GM21737 (cell line): Measurements from ENCODE around the gene WWOX.

Source experiments
- ATAC-seq: cut with Tn5 transposase; IDR thresholded peaks from one replicate; pipeline ENCODE4 v1.9.1; 2021; ENCODE audit warnings: mild to moderate bottlenecking, moderate library complexity; ENCODE audit not compliant: unreplicated experiment

The WWOX gene

DNA sequence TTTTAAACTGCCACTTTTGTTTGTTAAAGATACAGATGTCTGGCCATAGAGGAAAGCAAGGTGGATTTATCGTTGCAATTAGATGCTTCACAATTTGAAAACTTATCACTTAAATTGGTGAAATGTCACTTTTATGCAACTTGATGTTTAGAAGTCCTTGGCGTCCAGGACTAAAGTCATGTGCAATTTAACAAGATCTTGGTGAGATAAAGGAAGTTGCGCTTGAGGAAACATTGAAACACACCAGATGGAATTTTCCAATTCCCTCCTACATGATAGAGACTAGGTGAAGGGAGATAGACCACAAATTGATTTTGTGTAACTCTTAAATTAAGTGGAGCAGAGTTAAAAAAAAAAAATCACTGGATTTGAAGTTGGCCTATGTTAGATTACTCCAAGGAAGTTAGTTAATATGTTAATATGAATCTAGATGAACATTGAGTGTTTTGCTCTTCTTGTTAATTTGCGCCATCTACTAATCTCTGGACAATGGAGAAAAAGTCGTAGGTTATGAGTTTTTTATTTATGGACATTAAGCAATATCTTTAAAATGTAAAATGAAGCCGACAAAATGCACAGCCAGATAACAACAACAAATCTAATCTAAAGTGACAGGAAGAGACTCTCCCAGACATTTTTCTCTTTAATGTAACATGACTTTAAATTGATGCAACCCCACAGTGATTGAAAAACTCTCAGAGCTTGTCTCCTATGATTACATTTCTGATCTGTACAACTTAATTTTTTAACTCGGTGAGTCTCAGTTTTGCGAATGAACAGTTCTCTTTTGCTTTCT is 119.6 kb downstream of the WWOX start:
- no peak for ATAC-seq

DNA sequence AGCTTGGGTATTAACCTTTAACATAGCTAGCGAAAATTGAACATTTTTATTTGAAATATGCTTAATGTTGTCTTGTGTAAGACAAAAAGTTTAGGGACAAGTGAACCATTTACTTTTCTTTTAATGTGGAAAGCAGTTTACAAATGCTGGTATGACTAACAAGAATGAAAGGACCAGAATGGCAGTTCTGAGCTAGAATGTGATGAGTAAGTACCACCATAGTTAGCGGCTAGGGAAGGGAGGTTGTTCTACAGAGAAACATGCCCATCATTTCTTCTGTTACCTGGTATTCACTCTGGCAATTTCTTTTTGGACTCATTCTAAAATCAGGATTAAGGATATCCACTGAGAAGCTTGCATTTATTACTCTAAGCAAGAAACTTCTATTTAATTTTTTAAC is 121.1 kb downstream of the WWOX start:
- ATAC-seq, result no peak

DNA sequence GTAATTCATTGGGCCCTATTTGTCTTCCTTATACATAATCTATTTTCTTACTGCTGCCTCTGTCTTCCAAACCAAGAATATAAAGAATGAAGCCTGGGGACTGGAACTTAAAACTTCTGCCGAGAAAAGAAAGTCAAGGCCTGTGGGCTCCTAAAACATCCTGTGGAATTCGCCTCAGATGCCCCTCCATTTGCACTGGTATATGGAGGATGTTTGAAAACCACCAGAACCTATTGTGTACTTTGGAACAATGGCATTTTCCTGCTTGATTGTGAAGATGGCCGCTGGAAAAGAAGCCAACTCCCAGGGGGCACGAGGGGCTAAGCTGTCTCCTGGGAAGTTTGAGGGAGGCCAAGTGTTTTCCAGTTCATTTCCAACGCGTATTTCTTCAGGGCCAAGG is 122.4 kb downstream of the WWOX start:
- no peak for ATAC-seq

DNA sequence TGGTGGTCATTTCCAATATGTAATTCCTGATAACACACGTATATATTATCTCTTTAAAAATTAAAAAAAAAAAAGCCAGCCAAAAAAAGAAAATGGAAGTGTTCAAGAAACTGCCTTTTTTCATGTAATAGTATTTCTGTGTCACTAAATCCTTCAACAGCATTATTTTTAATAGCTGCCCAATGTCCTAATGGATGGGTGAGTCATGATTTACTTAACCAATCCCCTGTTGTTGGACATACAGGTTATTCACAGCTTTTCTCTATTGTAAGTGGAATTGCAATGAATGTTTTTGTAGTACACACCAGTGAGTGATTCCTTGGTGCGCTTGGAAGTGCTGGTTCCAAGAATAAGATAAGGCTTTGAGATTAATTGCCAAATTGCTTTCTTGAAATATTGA is 124.9 kb downstream of the WWOX start:
- ATAC-seq, result no peak

DNA sequence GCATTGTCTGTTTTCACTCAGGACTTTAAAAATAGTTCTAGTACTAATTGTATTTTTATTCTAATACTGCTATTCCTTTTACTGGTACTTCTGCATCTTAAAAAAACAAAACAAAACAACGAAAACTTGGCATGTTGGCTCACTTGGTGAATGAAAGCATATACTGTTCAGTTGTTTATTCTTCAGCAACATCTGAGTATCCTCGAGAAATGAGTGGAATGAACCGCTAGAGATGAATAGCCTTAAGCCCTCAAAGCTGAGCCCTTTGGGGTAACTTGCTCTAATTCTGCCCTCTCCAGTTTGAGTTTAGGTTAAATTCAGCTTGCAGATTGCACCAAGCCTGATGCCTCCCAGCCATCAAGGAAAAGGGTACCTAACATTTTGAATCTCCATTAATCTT is 126.5 kb downstream of the WWOX start:
- no peak for ATAC-seq

DNA sequence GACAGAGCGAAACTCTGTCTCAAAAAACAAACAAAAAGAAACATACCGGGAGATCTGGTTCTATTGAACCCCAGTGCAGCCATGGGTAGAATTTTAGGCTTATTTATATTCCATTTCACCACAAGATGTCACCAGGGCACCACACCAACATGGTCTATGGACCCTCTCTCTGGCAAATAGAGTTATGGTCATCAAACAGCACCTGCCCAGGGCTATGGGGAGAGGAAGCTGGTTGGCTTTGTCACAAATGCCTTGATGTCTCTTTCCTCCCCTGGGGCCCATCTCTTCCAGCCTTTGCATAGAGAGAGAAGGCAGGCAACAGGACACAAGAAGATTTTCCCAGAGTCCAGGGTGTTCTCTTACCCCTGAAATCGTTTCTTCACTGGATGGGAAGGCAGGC is 128.4 kb downstream of the WWOX start:
- no peak for ATAC-seq

DNA sequence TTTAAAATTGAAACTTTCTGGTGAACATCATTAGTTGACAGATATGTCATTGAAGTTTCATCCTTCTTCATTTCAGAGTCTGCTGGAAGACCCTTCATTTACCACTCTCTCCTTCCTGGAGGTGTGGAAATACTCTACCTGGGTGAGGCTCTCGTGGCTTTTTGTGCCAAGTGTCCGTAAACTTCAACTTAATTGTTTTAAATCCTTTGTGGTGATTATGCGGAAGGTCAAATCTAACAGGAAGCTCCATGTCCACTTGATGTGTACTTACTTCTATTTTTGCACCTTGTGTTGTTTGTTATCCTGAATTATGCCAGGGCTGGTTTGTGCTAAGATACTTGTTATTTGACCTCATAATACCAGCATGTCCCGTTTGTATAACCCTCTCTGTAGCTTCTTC is 129.2 kb downstream of the WWOX start:
- no peak for ATAC-seq

DNA sequence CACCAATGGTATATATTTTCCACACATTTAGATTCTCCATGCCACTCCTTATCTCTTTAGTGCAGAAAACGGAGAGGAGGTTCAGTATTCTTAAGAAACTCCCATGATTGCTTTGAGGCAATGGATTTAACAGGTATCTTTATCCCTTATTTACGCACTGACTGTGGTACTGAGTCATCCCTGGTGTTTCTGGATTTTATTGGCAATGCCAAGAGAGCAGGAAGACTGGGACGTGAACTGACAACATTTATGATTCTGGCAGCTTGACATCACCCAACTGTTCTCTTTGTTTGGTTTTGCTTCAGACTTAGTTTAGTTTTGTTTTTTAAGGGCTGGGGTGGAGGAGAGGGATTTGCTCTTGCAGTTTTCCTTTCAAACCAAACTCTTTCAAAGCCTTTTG is 131.4 kb downstream of the WWOX start:
- no peak for ATAC-seq

DNA sequence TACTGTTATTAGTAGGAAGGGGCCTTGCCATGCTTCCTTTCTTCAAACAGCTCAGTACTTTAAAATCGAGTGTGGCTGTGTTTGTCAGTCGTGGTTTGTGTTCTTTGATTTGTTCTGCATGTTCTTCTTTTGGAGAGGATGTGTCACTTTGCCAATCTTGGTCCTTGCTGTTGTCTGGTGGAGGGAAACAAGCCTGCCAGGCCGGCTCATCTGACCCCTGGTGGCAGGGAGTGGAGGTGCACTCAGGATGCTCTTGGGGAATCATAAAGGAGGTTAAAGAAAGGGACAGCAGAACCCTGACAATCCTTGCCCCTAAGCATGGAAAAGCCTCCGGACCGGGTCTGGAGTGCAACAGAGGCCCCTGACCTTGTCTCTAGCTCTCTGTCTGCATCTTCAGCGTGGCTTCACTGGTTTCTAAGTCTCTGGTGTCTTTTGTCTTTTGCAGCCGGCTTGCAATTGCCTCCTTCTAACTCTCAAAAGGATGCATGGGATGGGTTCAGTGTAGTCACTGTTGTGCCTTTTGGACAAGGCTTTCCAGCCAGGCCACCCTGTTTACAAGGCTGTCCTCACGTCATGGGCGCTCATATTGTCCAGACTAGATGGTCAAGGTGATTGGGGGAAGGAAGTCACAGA is 135.8 kb downstream of the WWOX start:
- peak; percentile 84 for ATAC-seq

DNA sequence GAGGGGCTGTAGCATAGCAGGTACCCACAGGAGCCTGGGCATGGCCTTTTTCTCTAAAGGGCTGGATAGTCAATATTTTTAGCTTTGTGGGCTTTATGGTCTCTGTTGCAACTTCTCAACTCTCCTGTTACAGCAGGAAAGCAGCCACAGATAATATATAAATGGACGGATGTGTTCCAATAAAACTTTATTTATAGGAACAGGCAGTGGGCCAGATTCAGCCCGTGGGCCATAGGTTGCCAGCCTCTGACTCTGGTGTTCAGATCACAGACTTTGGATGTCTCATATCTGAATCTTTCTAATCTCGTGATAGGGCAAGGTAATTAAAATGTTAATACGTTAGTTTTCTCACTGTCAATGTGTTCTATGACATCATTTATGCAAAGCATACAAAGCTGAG is 136.4 kb downstream of the WWOX start:
- no peak for ATAC-seq

DNA sequence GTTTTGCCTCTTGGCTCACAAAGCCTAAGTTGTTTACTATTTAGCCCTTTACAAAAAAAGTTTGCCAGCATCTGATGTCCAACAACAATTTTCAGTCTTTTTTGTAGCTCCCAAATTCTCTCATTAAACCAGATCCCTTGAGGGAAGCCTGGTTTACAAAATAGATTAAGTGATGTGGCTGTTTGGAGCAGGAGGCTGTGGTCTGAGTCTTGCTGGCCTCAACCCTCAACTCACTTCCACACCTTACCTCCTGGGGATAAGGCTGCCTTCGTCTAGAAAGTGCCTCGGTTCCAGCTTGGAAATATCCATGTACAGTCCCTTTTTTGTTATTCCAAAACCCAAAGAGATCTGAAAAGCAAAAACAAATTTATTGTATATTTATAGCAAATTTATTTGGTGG is 138.4 kb downstream of the WWOX start:
- no peak for ATAC-seq

DNA sequence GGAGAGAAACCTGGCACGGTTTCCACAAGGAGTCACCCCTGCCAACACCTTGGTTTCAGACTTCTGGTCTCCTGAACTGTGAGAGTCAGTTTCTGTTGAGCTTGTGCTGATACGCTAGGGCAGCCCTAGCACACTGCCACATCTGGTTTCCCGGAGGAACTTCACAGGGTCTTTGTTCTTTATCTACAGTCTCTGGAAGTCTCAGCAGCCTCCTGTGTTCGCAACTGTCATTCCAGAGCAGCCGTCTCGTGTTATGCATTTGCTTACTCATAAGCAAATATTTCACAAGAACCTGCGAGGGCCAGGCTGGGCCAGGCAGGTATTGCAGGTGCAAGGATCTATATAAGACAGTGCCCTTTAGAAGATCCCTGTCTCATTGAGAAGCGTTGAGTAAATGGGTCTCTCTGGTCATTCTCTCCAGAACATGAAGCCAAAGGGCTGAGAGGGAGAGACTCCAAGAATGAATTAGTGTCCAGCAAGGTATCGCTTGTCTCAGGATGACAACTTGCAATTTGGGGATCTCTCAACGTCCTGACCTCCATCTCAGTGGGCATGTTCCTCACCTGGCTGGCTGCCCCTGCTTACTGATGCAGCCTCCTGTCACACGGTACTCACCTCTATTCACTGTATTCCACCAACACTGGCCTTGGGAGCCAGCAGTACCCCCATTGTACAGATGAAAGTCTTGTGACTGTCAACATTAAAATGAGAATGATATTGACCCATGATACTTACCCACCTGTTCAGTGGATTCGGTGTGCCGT is 141.2 kb downstream of the WWOX start:
- ATAC-seq, result no peak

DNA sequence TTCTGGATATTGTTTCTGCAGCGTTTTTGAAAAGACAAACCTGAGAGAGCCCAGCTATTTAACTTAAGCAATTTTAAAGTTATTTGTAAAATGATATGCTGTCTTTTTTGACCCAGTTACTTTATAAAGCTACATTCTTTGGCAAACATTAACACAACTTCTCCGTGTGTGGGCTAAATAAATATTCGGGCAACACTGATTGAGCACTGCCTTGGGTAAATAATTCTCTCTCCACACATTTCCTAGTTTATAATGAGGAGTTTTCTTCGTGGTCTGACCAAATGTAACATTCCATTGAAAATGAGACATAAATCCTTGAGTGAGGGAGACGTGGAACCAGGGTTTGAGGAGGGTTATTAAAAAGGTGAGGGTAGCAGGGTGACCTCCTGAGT is 142.8 kb downstream of the WWOX start:
- ATAC-seq, result no peak

DNA sequence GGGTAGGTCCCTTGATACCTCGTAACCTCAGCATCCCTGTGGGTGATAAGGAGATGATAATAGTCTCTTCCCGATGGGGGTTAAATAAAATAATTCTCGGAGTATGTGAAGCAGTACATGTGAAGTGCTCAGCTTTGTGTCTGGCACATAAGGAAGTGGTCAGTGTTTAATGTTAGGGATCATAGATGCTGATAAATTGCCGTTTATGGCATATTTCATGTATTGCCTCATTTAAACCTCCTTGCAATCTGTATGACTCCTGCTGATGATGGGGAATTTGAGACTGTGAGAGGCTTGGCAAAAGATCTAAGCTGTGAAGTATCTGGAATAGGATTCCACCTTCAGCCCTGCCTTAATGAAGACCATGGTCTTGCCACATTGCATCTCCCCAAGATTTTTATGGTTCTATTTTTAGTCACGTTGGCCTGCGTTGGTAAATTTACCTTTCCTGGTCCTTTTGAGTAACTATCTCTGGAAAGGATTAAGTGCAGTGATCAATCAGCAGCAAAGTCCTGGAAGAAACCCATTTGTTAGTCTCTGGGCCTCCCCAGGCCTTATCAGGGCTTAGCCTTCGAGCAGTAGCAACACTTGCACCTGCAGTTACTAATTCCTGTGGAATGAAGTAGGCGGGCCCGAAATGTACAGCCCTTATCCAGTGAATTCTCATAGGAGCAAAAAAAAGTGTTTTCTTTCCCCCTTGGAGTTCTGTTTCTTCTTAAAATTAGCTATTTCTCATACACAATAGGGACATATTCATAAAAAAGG is 144.9 kb downstream of the WWOX start:
- ATAC-seq, result no peak

DNA sequence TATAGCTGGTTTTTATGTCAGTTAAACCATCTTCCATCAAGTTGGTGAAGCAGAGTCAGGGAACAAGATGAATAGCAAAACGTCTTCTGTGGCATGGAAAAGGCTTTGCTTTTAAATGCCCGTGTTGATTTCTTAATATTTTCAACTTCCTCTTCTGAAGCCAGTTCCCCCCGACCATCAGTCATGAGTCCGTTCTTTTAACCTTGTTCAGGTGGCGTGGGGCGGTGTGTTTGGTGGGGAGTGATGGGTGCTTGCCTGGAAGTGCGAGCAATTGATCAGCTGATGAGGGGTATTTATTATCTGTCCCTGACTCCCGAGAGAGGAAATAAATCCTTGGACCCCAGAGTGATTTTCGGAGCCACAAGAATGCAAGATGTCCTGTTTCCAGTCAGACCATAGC is 147.1 kb downstream of the WWOX start:
- no peak for ATAC-seq

DNA sequence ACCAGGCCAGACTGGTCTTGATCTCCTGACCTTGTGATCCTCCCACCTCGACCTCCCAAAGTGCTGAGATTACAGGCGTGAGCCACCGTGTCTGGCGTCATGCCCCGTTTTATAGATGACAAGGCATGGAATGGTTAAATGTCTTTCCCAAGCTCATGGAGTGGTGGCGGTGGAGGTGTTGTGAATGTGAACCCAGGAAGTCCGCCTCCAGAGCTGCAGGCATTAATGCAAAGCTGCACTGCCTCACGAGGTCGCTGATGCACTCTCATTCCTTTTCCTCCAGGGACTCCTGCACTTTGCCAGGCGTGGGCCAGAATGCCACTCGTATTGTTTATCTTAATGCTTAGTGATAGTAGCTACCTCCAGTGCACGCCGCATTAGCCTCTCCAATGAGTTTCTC is 149.6 kb downstream of the WWOX start:
- ATAC-seq, result no peak

DNA sequence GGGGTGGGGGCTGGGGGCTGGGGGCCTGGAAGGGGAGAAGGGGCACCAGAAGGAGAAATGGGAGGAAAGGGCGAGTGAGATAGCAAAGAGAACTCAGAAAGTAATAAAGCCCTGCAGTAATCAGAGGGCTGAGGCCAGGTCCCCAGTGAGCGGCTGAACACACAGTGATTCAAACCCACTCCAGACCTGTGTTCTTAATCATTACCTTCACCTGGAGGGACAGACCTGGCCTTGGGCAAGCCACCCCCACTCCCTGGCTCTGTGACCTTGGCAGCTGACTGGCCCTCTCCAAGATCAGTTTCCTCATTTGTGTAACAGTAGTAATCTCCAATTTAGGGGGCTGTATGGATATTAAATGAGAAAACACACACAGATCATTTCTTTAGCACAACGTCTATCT is 150.4 kb downstream of the WWOX start:
- ATAC-seq, result no peak

DNA sequence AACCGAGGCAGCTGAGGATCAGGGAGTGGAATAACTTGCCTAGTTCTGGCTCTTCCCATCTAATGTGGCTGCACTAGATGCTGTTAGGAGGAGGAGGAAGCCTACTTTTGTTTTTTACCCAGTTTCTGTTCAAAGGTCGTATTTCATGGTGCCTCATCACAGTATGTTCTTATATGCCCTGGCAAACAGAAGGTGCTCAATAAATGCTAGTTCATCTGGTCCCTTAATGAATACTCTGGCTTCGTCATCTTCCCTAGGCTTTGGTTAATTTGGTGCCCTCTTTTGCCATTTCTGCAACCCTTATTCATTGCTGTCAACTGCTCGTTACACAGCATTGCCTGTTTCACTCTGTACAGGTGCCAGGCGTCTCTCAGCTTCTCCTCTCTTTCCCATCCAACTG is 151.7 kb downstream of the WWOX start:
- ATAC-seq, result no peak

DNA sequence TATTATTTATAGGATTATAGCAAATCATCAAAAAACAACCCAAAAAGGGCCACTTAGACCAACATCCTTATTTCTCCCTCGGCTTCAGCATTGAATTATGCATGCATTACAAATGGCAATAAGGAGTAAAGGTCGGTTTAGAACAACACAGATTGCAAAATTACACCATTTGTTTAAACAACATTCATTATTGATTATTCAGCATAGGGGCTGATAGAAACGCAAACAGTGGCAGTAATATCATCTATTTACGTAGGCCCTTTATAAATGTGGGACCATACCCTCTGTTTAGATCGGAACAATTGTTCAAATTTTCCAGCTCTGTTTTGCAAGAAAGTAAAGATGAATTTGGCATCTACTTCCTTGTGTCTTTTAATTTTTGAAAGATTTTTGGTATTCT is 153.3 kb downstream of the WWOX start:
- ATAC-seq, result no peak

DNA sequence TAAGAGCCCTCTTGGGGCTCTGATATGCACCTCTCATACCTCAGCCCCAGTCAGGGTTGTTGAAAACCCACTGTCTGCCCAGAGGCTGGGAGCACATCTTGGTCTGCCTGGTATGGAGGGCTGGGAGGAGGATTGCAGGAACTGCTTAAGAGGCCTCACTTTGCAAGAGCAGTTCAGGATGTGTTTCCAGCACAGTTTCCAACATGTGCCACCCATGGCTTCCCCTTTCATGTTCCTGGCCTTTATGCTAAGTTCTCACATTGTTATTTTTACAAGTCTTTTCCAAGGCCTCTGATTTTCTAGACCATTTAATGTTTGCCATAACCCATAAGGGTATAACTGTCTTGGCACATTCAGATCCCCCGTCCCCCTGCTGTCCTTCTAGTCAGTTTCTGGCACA is 155.4 kb downstream of the WWOX start:
- no peak for ATAC-seq

DNA sequence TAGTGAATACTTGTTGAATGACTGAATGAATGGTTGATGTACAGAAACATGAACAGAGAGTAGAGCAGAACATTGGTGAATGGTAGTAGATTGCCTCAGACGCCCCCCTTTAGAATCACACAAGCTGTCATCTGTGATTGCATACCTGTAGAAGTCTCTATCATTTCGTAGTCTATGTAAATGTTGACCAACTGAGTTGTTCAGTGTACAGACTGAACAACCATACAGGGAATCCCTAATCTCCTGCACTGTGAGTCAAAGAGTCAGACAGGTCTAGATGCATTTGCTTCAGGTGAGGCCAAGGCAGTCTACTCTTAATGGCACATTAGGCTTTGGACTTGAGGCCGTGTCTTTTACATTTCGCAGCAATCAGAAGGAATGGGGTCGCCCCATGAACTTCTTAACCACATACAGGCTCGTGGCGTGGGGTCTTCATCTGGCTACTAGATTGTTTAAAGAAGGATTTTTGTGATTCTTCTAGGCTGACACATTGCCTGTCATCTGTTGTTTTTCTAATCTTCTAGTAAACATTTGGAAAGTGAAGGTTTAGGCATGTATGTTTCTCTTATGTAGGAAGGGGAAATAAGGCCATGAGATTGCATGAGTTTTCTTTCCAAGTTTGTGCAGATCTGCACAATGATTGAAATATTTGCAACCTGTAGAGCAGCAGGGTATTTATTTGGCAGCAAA is 157.4 kb downstream of the WWOX start:
- ATAC-seq, result no peak
